Renal cortical epithelial cell (primary cell): ENCODE data around the gene SOX8. TPM values are rescaled to one million over a fixed set of nuclear protein-coding genes. Genes with fewer than 3 reads are reported as not detected.
"Not testable (repeated sequence)": the region's sequence is repeated elsewhere in the genome, so short reads cannot be mapped to it uniquely, and the experiment has no call there.

Experiments
- DNase-seq: peaks from one replicate; pipeline ENCODE4 v3.0.0-alpha.2; 2011; ENCODE audit warnings: low read depth
- total RNA-seq: library from RNA; depleted of rRNA; stranded (reverse); fragments of >200 nt; gene quantifications from 2 replicates; pipeline ENCODE4 v1.2.3, GENCODE V29; 2014

Gene SOX8
- total RNA-seq, 1 donor from 2014 or later = 0.20 TPM

DNA sequence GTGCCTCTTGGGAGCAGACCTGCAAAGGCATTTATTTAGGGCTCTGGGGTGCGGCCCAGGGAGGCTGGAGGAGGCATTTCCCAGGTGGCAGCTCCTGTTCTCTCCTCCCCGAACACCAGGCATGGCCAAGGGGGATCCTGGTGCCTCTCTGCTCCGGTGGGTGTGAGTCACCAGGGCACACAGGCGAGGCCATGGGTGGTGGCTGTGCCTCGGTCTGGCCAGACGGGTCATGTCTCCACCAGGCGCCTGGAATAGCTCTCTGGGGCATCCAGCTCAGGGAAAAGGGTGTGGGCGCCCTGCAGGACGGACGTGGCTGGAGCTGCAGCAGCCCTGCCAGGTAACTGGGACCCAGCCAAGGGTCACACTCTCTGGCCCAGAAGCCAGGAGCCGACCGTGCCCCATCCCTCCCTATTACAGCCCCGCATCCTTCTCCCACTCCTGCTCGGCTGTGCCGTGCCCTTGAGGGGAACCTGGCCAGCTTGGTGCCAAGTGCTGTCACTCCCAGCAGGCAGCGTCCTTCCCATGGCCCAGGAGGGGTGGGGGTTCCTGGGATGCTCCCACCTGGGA lies 25.8 kb downstream of the SOX8 start:
- DNase-seq = no peak

DNA sequence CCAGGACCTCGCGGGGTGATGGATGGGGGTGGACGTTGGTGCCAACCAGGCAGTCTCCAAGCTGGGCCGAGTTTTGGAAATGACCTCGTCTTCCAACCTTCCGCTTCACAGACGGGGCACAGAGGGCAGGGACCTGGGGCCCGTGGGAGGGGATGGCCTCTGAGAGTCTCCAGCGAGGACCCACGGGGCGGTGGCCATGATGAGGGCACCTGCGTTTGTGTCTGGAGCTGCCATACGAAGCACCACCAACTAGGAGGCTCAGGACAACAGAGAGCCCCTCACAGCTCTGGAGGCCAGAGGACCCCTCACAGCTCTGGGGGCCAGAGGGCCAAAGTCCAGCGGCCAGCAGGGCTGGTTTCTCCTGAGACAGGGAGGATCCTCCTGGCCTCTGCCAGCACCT lies 26.5 kb downstream of the SOX8 start:
- no peak for DNase-seq

DNA sequence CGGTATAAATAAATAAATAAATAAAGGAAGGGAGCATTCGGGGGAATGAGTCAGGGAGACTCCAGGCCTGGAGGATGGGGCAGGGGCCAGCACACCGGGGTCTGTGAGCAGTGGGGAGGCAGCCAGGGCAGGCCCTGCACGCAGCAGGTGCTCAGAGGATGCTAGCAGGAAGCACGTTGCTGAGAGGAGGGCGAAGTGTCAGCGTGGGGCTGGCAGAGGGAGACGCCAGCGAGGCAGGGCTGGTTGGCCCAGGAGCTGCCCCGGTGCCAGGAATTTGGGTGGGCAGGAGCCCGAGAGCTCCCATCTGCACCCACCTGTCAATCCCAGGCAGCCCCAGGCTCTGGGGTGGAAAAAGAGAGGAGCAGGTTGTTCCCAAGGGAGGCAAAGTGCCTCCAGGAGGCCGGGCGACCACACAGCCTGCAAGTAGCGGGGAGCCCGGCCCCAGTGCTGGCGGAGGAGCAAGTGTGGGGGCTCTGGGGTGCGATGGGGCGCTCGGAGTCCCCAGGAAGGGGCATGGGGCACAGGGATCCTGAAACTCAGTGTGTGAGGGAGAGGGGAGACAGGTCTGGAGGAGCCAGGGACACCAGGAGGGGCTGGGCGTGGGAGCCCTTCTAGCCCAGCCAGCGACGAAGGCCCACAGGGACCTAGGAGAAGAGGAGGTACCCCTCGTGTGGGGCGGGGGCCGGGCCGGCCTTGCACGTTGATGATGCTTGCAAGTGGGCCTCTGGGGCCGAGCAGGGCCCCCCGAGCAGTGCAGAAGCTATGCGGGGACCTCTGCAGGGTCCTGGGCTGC lies 28.0 kb downstream of the SOX8 start:
- DNase-seq = no peak

- no peak for DNase-seq
Measured at GRCh38 chr16:1010251-1010650, 28.7 kb downstream of the SOX8 start.

DNA sequence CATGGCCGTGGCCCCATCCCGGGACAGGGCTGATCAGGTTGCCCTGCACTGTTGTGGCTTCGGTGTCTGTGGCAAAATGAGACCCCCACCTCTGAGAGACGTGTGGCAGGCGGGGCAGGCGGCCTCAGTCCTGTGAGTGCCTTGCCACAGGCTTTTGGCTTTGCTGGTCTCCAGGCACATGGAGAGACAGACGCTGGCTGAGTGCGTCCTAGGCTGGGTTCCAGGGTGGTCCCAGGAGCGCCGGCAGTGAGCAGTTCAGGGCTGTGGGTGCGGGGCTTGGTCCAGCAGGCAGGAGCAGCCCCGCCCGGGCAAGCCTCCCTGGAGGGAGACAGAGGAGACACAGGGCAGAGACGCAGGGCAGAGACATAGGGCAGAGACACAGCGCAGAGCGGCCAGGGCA lies 29.2 kb downstream of the SOX8 start:
- no peak for DNase-seq

DNA sequence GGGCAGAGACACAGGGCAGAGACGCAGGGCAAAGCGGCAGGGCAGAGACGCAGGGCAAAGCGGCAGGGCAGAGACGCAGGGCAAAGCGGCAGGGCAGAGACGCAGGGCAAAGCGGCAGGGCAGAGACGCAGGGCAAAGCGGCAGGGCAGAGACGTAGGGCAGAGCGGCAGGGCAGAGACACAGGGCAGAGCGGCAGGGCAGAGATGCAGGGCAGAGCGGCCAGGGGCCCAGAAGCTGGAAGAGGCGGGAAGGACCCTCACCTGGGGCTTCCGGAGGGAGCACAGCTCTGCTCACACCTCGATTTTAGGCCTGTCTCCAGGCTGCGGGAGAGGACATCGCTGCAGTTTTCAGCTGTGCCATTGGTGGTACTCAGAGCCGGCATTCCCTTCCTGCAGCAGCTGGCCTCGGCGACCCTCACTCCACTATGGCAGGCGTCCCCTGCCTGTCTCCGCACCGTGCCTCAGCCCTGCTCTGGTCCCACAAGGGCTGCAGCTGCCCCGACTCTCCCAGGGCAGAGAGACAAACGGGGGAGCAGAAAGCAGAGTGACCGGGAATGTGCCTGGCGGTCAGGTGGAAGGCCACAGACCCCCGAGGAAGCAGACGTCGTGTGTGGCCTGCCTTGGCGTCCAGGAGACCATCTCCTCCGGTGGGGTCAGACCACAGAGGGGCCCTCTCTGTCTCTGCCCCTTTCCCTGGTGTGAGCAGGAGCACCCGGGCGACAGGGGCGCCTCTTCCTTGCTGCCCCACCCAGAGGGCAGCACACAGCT lies 29.9 kb downstream of the SOX8 start:
- no peak for DNase-seq

DNA sequence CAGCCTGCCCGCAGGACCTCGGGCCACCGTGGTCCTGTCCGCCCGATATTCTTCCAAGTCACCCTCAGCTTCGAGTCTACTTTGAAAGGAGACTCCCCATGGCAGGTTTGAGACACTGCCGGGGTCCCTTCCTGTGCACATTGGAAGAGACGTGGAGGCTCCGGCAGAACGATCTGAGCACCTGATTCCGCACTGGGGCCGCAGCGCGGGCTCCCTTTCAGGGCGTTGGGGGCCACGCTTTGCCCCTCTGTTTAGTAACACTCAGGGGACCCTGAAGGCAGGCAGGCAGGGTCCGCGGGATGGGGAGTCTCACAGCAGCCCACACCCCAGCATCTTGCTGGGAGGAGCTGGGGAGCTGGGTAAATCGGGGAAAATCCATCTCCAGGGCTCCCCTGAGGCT lies 30.6 kb downstream of the SOX8 start:
- no peak for DNase-seq

- no peak for DNase-seq
Measured at GRCh38 chr16:1012722-1013592, 31.4 kb downstream of the SOX8 start.

DNA sequence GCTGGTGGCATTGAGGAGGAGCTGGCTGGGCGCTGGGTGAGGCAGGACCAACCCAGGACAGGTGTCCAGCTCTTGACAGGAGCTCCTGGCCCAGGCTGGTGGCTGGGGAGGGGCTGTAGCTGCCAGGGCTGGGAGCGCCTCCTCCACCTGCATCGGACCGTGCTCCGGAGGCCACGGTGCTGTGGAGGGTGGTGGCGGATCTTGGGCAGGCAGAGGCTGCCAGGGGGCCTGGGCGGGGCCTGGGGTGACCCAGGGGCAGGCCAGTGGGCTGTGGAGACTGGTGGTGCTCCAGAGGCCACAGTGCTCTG lies 32.0 kb downstream of the SOX8 start:
- no peak for DNase-seq

DNA sequence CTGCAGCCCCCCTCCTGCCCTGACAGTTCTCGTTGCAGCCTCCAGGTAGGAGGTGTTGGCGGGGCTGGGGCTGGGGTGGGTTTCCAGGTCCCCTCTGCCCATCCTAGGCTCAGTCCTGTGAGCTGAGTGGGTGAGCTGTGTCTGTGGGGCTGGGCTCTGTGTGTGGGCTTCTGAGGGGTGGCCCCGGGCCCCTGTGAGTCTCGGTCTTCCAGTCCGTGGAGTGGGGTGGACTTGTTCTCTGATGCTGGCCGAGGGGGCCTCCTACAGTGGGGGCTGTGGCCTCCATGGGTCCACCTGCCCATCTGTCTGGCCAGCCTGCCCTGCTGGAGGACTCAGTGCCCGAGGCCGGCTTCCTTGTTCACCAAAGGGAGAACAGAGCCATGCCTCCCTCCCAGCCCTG lies 32.7 kb downstream of the SOX8 start:
- DNase-seq = no peak

GRCh38 chr16:1014771-1015495 lies 33.4 kb downstream of the SOX8 start:
- no peak for DNase-seq

DNA sequence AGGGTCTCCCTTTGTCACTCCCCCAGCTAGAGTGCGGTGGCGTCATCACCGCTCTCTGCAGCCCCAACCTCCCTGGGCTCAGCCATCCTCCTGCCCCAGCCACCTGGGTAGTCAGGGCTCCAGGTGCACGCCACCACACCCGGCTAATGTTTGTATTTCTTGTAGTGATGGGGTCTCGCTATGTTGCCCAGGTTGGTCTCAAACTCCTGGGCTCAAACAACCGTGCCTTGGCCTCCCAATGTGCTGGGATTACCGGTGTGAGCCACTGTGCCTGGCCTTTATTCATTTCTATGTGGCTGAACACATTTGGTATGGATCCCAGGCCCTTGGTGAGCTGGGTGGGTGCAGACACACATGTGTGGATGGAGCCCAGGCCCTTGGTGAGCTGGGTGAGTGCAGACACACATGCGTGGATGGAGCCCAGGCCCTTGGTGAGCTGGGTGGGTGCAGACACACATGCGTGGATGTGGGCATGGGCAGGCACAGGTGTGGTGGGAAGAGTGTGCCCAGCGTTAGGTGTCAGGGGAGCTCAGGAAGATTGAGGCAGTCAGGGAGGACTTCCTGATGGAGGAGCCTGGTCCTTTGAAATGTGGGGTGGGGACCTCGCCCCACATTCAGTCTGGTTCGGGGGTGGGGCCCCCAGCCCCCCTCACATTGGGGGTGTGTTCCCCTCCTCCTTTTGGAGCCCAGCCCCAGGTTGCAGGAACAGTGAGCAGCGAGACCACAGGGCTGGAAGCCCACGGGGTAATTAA lies 37.1 kb downstream of the SOX8 start:
- no peak for DNase-seq

GRCh38 chr16:1019231-1020090 lies 37.9 kb downstream of the SOX8 start:
- DNase-seq = peak; percentile 5

GRCh38 chr16:1020091-1020399 lies 38.5 kb downstream of the SOX8 start:
- no peak for DNase-seq

DNA sequence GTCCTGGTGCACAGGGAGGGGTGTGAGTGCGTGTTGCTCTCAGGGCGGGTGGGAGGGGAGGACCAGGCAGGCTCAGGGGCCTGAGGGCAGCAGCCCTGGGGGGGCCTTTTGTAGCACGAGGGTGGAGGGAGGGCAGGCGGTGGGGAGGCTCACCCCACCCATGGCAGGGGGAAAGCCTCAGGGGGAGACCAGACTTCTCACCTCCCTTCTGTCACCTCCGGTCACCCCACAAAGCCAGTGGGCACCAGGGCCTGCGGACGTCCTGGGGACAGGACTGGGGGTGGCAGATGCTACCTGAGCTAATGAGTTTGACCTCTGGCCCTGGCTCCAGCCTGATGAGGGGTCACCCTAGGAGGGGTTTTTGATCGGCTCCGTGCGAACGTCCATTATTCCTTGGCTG lies 39.0 kb downstream of the SOX8 start:
- DNase-seq = no peak

DNA sequence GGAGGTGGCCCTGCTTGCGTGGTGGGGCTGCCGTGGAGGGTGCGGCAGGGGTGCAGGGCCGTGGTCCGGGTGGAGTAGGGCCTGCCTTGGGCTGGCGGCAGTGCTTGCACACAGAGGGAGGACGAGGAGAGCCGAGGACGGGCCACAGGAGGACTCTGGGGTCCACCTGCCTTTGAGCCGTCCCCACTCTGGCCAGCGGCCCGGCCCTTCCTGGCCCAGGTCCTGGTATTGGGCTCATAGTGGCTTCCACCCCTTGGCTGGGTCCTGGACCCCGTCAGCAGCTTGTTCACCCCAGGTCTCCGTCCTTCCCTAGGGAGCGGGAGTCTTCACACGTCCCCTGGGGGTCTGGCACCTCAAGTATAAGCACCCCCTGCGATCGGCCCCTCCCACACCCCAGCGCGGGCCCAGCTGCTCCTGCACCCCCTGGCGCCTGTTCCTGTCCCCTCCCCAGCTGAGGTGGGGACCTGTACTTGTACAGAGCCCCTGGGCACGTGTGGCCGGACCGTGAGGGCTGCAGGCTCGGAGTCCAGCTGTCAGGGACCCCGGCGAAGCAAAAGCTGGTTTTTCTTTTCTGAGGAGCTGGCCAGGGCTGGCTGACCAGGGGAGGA lies 40.1 kb downstream of the SOX8 start:
- no peak for DNase-seq

DNA sequence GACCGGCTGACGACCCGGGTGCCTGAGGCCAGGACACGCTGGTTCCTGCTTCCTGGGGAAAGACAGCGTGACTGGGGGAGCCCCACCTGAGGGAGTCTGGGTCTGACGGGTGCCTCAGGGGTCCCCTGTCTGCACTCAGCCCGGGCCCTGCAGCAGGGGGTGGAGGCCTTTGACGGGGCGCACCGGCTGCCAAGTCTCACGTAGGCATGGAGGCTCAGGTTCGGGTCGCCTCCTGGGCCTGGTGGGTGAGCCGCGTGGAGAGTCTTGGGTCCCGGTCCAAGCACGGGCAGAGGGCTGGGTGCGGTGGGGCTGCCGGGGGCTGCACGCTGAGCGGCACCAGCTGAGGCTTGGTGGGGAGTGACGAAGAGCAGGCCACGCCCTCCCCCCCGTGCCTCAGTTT lies 40.9 kb downstream of the SOX8 start:
- DNase-seq = no peak

DNA sequence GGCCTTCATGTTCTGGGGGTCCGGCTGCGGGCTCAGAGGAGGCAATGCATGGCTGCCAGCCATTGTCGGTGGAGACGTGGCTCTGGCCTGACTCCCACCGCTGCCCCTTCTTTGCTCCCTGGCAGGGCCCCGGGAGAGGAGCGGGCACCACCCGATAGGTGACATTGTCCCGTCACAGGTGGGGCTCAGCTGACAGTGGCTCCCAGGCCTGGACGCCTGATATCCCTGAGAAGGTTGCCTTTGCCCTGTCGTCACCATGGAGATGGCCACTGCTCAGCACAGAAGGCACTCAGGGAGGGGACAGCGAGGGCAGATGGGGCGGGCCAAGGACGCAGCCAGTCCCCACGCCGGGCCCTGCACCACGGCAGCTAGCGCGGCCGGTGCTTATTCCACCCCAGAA lies 42.6 kb downstream of the SOX8 start:
- DNase-seq = no peak

DNA sequence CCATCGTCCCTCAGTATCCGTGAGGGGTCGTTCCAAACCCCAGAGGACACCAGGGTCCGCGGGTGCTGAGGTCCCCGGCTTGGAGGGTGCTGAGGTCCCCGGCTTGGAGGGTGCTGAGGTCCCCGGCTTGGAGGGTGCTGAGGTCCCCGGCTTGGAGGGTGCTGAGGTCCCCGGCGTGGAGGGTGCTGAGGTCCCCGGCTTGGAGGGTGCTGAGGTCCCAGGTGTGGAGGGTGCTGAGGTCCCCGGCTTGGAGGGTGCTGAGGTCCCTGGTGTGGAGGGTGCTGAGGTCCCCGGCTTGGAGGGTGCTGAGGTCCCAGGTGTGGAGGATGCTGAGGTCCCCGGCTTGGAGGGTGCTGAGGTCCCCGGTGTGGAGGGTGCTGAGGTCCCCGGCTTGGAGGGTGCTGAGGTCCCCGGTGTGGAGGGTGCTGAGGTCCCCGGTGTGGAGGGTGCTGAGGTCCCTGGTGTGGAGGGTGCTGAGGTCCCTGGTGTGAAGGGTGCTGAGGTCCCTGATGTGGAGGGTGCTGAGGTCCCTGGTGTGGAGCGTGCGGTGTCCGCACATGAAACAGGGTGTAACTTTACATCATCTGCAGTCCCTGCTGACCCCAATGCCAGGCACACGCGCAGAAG lies 43.7 kb downstream of the SOX8 start:
- not testable (repeated sequence) for DNase-seq
